Neuronal stem cell (in vitro differentiated cells): ENCODE data around the gene BPIFB3.
"Not testable (repeated sequence)": the region's sequence is repeated elsewhere in the genome, so short reads cannot be mapped to it uniquely, and the experiment has no call there.

ENCODE experiments used
- DNase-seq: peaks from one replicate; pipeline ENCODE4 v3.0.0-alpha.2; 2013; ENCODE audit warnings: low spot score
- H2AFZ ChIP-seq: one replicate; pipeline ENCODE4 v1.6.1; 2013; ENCODE audit warnings: mild to moderate bottlenecking, low read length, inconsistent platforms
- H2AK5ac ChIP-seq: 2 replicates; pipeline ENCODE4 v1.6.1; 2013; ENCODE audit warnings: low read depth, mild to moderate bottlenecking, inconsistent platforms, low read length, moderate library complexity, mixed read lengths
- H2BK120ac ChIP-seq: 2 replicates; pipeline ENCODE4 v1.6.1; 2013; ENCODE audit warnings: low read depth, mild to moderate bottlenecking, inconsistent platforms, low read length, moderate library complexity, mixed read lengths
- H2BK12ac ChIP-seq: one replicate; pipeline ENCODE4 v1.6.1; 2013; ENCODE audit warnings: low read length, inconsistent platforms
- H2BK15ac ChIP-seq: 2 replicates; pipeline ENCODE4 v1.6.1; 2013; ENCODE audit warnings: mild to moderate bottlenecking, low read length, inconsistent platforms, mixed read lengths
- H2BK5ac ChIP-seq: one replicate; pipeline ENCODE4 v1.6.1; 2013; ENCODE audit warnings: inconsistent platforms, mild to moderate bottlenecking, low read length, moderate library complexity
- H3K14ac ChIP-seq: one replicate; pipeline ENCODE4 v1.6.1; 2013; ENCODE audit warnings: low read length, inconsistent platforms
- H3K18ac ChIP-seq: 2 replicates; pipeline ENCODE4 v1.6.1; 2013; ENCODE audit warnings: low read length, inconsistent platforms
- H3K23ac ChIP-seq: 2 replicates; pipeline ENCODE4 v1.6.1; 2013; ENCODE audit warnings: low read depth, mild to moderate bottlenecking, mixed read lengths, low read length, inconsistent platforms; ENCODE audit not compliant: poor library complexity
- H3K27ac ChIP-seq: replicated peaks from 3 replicates; pipeline ENCODE4 v1.5.1; 2013; ENCODE audit warnings: low read length, inconsistent platforms
- H3K27me3 ChIP-seq, 3 experiments: 2 replicates each; pipeline ENCODE4 v1.6.1; 2013; ENCODE audit warnings: low read length in 3 of 3, mild to moderate bottlenecking in 2 of 3, inconsistent platforms in 1 of 3, low read depth in 1 of 3, mixed read lengths in 1 of 3, moderate library complexity in 1 of 3; ENCODE audit not compliant: control insufficient read depth in 3 of 3, insufficient read depth in 3 of 3
- H3K36me3 ChIP-seq, 2 donors: replicated peaks in 1 of 2; 2 replicates each; pipeline ENCODE4 v1.6.1; 2013; ENCODE audit warnings: low read length in 2 of 2; ENCODE audit not compliant: control insufficient read depth in 2 of 2, insufficient read depth in 2 of 2
- H3K4ac ChIP-seq: 2 replicates; pipeline ENCODE4 v1.6.1; 2013; ENCODE audit warnings: inconsistent platforms, mild to moderate bottlenecking, low read length, moderate library complexity
- H3K4me1 ChIP-seq, 2 donors: 1 replicate in 1 of 2; 2 replicates in 1 of 2; pipeline ENCODE4 v1.6.1; 2013; ENCODE audit warnings: low read length in 2 of 2, low read depth in 1 of 2; ENCODE audit not compliant: control insufficient read depth in 2 of 2, insufficient read depth in 1 of 2
- H3K4me2 ChIP-seq: one replicate; pipeline ENCODE4 v1.6.1; 2013; ENCODE audit warnings: mild to moderate bottlenecking, low read length, inconsistent platforms; ENCODE audit not compliant: insufficient read depth, poor library complexity, severe bottlenecking
- H3K4me3 ChIP-seq, 2 donors: 2 replicates each; pipeline ENCODE4 v1.5.1; 2013; ENCODE audit warnings: low read length in 2 of 2, mild to moderate bottlenecking in 2 of 2, inconsistent platforms in 1 of 2, moderate library complexity in 1 of 2
- H3K79me1 ChIP-seq: one replicate; pipeline ENCODE4 v1.6.1; 2013; ENCODE audit warnings: low read depth, mild to moderate bottlenecking, inconsistent platforms, low read length, moderate library complexity
- H3K9ac ChIP-seq: one replicate; pipeline ENCODE4 v1.6.1; 2013; ENCODE audit warnings: mild to moderate bottlenecking, low read depth, low read length, inconsistent platforms; ENCODE audit not compliant: poor library complexity
- H3K9me3 ChIP-seq, 2 donors: replicated peaks in 1 of 2; 2 replicates each; pipeline versions ENCODE3 to v1.6.1; 2013; ENCODE audit warnings: low read length in 2 of 2, mild to moderate bottlenecking in 2 of 2, inconsistent platforms in 1 of 2, low read depth in 1 of 2, mixed read lengths in 1 of 2, moderate library complexity in 1 of 2; ENCODE audit not compliant: control insufficient read depth in 2 of 2, insufficient read depth in 1 of 2
- H4K8ac ChIP-seq: one replicate; pipeline ENCODE4 v1.6.1; 2013; ENCODE audit warnings: low read depth, mild to moderate bottlenecking, inconsistent platforms, low read length, moderate library complexity
- H4K91ac ChIP-seq: one replicate; pipeline ENCODE4 v1.6.1; 2013; ENCODE audit warnings: low read length, low read depth, mild to moderate bottlenecking, inconsistent platforms; ENCODE audit not compliant: poor library complexity
- WGBS, 2 donors: extraction: QIAGEN DNeasy Blood & Tissue Kit; methylation state at CpG; one replicate each; pipeline ENCODE4 v1.1.7; 2013; ENCODE audit warnings: missing lambda C conversion rate in 2 of 2, mixed read lengths in 1 of 2; ENCODE audit not compliant: insufficient read length in 2 of 2, insufficient replicate concordance in 1 of 2; ENCODE audit errors: extremely low coverage in 2 of 2; 5-methylcytosine and 5-hydroxymethylcytosine counted together

BPIFB3 gene

GRCh38 chr20:33095902-33096584 lies 42.3 kb downstream of the BPIFB3 start:
- H3K9me3 ChIP-seq, H3K23ac ChIP-seq, H2BK12ac ChIP-seq, H3K18ac ChIP-seq, H3K14ac ChIP-seq, H2BK15ac ChIP-seq, H2BK120ac ChIP-seq, H2AK5ac ChIP-seq, H3K79me1 ChIP-seq, H4K91ac ChIP-seq, H3K27me3 ChIP-seq, H3K4me2 ChIP-seq, H3K36me3 ChIP-seq, H4K8ac ChIP-seq, H3K4me1 ChIP-seq, H3K4ac ChIP-seq, H3K27ac ChIP-seq, H2BK5ac ChIP-seq, H3K9ac ChIP-seq, H3K4me3 ChIP-seq, H2AFZ ChIP-seq: not testable (repeated sequence)
- DNase-seq, result peak; percentile 65
- WGBS, 2 donors, result no CpG with 5 or more reads among the region's 6 CpGs

- no peak overlapping the region for H2AK5ac ChIP-seq
- H4K91ac ChIP-seq, result no peak overlapping the region
- WGBS, 2 donors, result no CpG with 5 or more reads among the region's 4 CpGs
- no peak overlapping the region for H2BK12ac ChIP-seq
- no peak overlapping the region for H3K18ac ChIP-seq
- no peak overlapping the region for H2AFZ ChIP-seq
- H2BK120ac ChIP-seq, result no peak overlapping the region
- no peak overlapping the region for H4K8ac ChIP-seq
- no peak overlapping the region for H3K23ac ChIP-seq
- no peak overlapping the region for H3K4me2 ChIP-seq
- no peak overlapping the region for H2BK5ac ChIP-seq
- peaks cover 0 to 2% (median 0%) of the 10 kb centered on the region in 3 experiments for H3K27me3 ChIP-seq
- no peak for DNase-seq
- H3K14ac ChIP-seq, result no peak overlapping the region
- no peaks in the 10 kb centered on the region for H3K4me1 ChIP-seq
- no peak overlapping the region for H2BK15ac ChIP-seq
- H3K79me1 ChIP-seq, result no peaks in the 10 kb centered on the region
- no peak overlapping the region for H3K27ac ChIP-seq
- H3K4ac ChIP-seq, result no peak overlapping the region
- no peak overlapping the region for H3K9ac ChIP-seq
- H3K4me3 ChIP-seq, result no peak overlapping the region
- no peaks in the 10 kb centered on the region for H3K9me3 ChIP-seq
- no peaks in the 10 kb centered on the region for H3K36me3 ChIP-seq
These were observed 43.3 kb downstream of the BPIFB3 start for GRCh38 chr20:33097001-33097400.

- H3K4me2 ChIP-seq, result no peak overlapping the region
- no peak overlapping the region for H4K8ac ChIP-seq
- no peak overlapping the region for H2AK5ac ChIP-seq
- no peak for DNase-seq
- H3K9me3 ChIP-seq, result no peaks in the 10 kb centered on the region
- no peak overlapping the region for H2BK15ac ChIP-seq
- no peak overlapping the region for H3K4ac ChIP-seq
- H2BK5ac ChIP-seq, result no peak overlapping the region
- no peak overlapping the region for H3K23ac ChIP-seq
- no peaks in the 10 kb centered on the region for H3K27me3 ChIP-seq
- no peak overlapping the region for H3K4me3 ChIP-seq
- H2AFZ ChIP-seq, result no peak overlapping the region
- no peak overlapping the region for H3K14ac ChIP-seq
- peak overlapping the region; percentile 7 for H3K9ac ChIP-seq
- no peaks in the 10 kb centered on the region for H3K36me3 ChIP-seq
- no peak overlapping the region for H3K27ac ChIP-seq
- no peak overlapping the region for H2BK12ac ChIP-seq
- no CpG with 5 or more reads among the region's 10 CpGs for WGBS, 2 donors
- H3K18ac ChIP-seq, result no peak overlapping the region
- H3K4me1 ChIP-seq, result no peaks in the 10 kb centered on the region
- H3K79me1 ChIP-seq, result no peaks in the 10 kb centered on the region
- H4K91ac ChIP-seq, result no peak overlapping the region
- no peak overlapping the region for H2BK120ac ChIP-seq
These were observed 46.3 kb downstream of the BPIFB3 start for GRCh38 chr20:33099843-33100538.

- Histone ChIP-seq H2BK15ac (no peak overlapping the region), H3K18ac (no peak overlapping the region), H3K27me3 (no peaks in the 10 kb centered on the region), H2BK120ac (no peak overlapping the region), H4K8ac (no peak overlapping the region), H3K14ac (no peak overlapping the region), H2BK12ac (no peak overlapping the region), H3K79me1 (peaks cover 2% of the 10 kb centered on the region), H3K36me3 (no peaks in the 10 kb centered on the region), H2AK5ac (no peak overlapping the region), H2AFZ (no peak overlapping the region), H3K4me2 (no peak overlapping the region), H3K23ac (no peak overlapping the region), H3K9ac (no peak overlapping the region), H3K9me3 (no peaks in the 10 kb centered on the region), H2BK5ac (no peak overlapping the region), H4K91ac (no peak overlapping the region), H3K4me3 (no peak overlapping the region), H3K4ac (no peak overlapping the region), H3K4me1 (no peaks in the 10 kb centered on the region), H3K27ac (no peak overlapping the region)
- WGBS, 2 donors, result no CpG with 5 or more reads among the region's 3 CpGs
- DNase-seq, result no peak
These were observed 49.9 kb downstream of the BPIFB3 start for GRCh38 chr20:33103556-33103955.
